Measurements from ENCODE around the gene USP10.
"Not testable (repeated sequence)": the region's sequence is repeated elsewhere in the genome, so short reads cannot be mapped to it uniquely, and the experiment has no call there.

USP10 gene

DNA sequence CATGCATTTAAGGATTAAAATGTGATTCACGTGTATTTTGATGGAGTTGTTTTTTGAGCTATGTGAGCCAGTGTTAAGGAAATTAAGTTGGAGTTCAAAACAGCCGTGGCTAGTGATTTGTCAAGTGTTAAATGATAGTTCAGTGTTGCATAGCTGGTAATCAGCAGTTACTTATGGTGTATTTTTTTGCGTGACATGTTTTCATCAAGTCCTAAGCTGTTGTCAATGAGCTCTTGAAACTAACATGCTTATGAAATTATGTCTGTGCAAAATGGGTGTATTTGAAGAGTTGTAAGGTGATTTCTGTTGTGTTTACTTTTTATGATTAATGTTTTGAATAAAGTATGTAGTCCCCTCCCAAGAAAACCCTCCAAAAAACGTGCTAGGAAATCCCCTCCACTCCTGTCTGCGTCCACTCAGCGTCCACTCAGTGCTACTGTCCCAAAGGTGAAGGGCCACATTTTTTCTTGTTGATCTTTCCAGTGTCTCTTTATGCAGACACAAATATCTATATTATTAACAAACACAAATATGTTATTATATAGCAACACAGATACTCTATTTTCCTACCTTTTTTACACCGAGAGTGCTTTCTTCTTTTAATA, 30.0 kb downstream of the USP10 start:
- no peak for DNase-seq

DNA sequence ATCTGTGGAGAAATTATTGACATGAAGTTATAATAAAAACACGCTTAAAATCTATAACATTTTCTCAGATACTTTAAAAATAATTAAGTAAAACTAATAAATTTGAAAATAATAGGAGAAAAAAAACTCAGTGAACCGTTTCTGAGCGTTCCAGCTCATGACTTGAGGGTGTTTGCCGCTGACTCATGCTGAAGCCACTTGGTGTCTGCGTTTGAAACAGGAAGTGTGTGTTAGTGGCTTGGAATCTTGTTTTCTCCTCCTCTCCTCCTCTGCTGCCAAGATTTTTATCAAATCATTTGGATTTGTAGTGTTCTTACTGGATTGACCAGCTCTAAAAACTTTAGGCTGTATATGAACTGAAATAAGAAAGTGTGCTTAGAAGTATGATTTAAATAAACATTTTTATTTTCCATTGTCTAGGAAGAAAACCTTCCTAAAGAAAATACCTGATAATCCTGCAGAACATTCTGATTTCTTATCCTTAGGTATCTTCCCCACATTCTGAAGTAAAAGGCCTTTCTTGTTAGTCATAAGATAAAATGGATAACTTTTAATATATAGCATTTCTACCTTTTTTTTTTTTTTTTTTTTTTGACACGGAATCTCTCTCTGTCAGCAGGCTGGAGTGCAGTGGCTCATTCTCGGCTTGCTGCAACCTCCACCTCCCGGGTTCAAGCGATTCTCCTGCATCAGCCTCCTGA, 30.8 kb downstream of the USP10 start:
- DNase-seq: peak in 1 of 2 experiments; percentile 17

DNA sequence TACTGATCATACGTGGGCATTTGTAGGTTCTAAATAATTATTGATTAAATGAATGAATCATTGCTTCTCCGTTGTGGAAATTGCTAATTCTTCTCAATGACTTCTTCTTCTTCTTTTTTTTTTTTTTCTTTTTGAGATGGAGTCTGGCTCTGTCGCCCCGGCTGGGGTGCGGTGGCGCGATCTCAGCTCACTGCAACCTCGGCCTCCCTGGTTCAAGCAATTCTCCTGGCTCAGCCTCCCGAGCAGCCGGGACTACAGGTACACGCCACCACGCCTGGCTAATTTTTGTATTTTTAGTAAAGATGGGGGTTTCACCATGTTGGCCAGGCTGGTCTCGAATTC, 32.5 kb downstream of the USP10 start:
- not testable (repeated sequence) for DNase-seq

DNA sequence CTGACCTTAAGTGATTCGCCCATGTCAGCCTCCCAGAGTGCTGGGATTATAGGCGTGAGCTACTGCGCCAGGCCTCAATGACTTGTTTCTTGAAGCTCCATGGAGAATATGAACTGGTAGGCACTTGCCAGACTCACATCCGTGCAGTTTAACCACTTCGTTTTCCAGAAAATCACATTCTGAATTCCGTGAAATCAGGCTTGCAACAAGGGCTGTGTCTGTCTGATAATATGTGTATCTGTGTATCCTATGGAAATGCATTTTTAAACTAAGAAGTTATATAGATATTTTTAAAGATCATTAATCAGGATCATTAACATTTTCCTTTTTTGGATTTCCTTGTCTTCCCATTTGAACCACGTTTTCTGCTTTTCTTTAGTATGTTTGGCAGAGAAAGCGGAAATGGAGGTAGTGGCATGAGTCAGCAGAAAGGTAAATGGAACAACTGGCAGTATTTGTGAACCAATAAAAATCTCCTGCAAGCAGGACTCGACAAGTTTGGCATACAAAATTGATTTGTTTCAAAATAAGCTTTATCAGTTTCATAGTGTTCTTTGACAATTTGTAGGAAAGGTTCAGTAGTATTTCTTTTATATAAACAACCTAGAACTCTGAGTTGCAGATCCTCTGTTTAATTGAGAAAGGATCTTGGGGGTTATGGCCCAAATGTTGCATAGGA, 33.0 kb downstream of the USP10 start:
- no peak for DNase-seq

DNA sequence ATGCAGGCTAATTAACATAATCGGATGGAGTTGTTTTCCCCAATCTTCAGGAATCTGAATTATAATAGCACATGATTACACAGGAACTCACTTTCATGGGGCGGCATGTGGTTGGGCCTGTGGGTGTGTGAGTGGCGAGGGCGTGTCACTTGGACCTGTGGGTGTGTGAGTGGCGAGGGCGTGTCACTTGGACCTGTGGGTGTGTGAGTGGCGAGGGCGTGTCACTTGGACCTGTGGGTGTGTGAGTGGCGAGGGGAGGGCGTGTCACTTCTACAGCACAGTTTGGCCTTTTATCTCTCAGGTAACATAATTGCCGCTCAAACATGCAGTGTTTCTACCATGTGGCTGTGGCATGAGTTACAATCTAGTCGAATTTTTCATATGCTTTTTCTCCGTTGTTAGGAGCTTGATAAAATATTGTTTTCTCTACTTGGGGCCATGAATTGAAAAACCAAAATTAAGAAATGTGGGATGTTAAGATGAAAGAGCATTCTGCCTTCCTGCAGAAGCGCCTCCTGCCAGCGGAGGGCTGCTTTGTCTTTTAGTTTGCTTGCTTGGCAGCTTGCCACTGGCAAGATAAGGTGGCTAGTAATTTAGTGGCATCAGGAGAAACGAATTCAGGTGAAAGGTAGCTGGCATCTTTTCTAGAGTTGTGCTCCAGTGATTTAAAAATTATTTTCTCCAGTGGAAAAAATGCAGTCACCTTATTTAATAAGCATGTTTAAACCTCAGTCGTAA, 36.2 kb downstream of the USP10 start:
- DNase-seq: peak; percentile 59 to 77

DNA sequence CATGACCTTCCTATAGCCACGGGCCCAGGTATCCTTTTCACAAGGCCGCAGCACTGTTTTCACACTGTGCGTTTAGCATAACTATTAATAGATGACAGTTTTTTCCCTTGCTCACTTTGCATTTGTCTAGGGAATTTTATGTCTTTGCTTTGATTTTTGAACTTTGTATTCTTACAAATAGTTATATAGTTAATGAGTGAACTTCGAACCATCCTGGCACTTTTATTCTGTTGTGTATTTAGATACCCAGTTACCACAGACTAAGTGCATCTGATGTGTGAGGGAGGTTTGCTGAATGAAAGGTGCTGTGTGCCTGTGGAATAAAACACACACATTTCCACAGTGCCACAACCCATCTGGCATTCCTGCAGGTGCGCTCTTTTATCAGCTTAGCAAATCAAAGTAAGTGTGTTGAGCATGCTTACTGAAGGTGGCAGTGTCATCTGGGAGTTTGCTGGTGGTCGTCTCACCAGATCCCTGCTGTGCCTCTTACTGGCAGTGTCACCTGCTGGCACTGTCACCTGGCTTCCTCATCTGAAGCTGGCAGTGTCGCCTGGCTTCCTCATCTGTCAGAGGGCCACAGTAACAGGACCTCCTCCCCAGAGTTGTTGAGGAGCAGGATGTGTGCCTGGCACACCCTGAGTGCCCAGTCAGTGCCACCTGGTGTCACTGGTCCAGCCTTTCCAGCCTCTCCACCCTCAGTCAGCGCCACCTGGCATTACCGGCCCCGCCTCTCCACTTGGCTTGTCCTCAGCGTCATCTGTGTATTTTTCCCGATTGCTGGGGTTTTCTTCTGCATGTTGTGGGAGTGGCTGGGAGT, 37.6 kb downstream of the USP10 start:
- DNase-seq: peak; percentile 22 to 84

DNA sequence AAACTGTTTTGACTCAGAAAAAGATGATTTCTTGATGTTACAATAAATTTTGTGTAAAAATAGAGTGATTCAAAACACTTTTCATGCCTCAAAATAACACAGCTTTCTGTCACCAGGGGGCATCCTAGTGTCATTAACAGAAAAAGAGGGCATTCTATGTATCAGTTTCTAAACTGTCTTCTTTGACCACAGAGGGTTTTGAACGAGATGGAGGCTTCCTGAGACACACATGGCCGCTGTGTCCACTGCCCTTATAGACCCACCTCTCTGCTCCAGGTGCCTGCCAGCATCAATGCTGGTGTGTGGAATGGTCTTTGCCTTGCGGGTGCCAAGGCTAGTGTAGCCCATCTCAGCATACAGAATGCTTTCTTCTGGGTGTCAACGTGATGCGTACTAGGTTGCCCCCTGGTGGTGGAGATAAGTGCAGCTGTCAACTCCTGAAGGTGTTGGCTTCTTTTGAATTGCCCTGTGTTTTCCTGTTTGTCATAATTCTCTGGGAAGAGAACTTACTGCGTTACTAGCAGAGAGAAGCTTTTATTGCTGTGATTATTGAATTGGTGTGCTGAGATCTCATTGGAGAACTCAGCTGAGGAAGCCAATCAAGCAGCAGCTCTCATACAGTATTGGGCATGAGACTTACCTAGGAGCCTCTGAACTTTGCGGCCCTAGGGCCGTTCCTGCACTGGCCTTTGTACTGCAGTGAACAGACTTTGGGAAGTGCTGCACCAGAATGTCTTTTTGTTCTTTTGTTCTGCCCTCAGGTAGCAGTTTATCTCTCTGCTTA, 38.6 kb downstream of the USP10 start:
- DNase-seq: peak; percentile 58 to 65

DNA sequence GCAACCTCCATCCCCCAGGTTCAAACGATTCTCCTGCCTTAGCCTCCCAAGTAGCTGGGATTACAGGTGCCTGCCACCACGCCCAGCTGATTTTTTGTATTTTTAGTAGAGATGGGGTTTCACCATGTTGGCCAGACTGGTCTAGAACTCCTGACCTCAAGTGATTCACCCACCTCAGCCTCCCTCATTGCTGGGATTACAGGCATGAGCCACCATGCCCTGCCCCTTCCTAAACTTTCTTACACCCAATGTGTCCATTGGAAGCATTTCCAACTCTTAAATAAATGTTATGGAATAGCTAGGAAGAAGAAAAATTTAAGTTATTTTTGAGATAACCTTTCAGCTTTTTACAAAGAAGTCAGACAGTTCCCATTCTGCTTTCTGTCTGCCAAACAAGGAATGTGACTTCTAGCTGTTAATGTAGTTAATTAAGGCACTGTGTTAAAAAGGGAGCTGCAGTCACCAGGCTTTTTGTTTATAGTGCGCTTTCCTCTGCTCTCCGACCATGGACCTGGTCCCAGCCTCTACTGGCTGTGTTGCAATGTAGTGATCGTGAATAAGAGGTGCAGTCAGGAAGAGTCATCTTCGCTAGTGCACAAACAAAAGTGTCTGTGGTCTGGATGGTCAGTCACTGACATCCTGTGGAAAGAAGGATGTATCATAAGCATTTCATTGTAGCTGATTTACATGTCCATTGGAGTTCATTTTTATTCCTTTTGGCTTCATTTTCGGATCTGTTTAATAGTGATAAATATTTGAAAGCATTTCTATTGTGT, 39.7 kb downstream of the USP10 start:
- no peak for DNase-seq

DNA sequence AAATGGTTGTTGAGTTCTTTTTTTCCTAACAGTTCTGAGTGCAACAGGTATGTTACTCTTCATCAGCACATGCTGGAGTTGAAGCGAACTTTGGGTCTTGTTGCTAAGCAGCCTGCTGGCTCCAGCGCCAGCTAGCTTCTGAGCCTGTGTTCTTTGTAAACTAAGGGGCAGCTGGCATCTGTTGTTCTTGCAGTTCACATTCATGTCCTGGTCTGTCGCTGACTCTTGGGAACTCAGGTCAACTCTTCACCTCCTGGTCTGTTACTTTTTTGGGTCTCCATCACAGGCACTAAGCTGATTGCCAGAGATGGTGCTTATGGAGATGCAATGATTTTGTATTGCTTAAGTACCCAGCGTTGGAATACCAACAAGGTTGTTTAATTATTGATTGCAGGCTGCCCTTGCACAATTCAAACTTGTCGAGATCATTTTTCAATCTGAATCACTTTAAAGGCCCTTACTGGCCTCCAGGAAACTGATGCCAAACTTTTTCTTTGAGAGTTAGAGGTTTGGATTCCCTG, 40.9 kb downstream of the USP10 start:
- peak in 1 of 2 experiments; percentile 4 for DNase-seq

DNA sequence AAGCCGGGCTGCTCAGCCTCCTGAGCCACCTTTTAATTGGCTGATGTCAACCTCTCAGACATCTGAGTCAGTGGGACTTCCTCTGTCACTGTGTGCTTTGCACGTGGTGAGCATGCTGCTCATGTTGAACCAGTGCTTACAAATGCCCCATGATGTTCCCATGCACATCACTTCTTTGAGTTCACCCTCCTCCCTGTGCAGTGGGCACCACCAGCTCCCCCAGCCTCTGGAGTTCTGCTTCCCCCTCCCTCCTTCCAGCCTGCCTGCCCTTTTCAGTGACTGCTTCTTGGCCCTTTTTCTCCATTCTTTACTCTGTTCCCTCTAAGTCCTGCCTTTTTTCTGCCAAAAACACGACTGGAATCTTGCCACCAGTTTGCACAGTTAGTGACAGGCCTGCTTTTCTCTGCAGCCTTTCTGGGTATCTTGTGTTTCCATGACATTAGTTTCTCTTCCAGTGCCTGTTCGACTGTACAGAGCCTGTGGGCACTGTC, 41.6 kb downstream of the USP10 start:
- DNase-seq: no peak

DNA sequence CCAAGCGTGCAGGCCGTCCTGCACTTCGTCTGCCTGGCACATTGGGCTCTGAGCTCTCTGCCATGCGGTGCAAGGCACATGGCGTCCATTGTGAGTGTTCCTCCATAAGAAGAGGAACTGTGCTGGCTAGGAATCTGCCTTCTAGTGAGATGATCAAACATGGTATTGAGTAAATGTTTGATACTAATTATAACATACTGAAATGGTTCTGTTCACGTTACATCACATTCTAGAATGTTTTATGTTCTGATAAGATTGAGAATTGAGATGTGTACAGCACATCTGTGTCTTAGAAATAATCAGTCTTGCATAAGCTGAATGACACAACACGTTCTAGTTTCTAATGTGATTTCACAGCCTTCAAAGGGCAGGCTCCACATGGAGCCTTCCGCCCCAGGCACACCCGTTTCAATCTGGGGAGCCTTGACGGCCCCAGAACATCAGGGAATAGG, 42.9 kb downstream of the USP10 start:
- DNase-seq: no peak

DNA sequence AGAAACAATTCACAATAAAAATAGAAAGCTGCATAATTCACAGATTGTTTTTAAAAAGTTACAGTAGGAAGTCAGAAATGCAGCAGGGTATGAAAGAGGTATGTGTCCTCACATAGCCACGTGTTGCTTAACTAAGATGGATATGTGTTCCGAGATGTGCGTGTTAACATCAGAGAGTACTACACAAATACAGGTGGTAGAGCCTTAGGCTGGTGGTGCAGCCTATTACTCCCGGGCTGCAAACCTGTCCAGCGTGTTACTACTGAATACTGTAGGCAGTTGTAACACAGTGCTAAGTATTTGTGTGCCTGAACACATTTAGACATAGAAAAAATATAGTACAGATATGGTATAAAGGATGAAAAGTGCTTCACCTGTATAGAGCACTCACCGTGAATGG, 46.4 kb downstream of the USP10 start:
- DNase-seq: no peak

DNA sequence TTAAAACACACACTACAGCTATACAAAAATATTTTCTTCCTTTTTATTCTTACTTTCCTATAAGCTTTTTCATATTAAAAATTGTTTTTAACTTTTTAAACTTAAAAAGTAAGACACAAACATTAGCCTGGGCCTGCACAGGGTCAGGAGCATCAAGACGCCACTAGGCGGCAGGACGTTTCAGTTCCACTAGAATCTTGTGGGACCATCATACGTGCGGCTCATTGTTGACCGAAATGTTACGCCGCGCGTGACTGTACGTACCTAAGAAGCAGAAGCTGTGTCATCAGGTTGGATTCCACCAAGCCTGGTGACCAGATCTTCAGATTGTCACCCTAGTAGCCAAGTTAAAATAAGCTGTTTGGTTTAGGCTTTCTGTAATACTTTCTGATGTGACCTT, 47.1 kb downstream of the USP10 start:
- DNase-seq: no peak

DNA sequence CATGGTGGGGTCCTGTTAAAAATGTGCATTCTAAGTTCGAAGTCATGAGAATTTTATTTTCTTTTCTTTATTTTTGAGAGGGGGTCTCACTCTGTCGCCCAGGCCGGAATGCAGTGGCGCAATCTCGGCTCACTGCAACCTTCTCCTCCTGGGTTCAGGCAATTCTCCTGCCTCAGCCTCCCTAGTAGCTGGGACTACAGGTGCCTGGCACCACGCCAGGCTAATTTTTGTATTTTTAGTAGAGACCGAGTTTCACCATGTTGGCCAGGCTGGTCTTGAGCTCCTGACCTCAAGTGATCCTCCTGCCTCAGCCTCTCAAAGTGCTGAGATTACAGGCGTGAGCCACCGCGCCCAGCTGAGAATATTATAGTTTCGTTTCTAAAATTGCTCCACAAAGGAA, 48.4 kb downstream of the USP10 start:
- not testable (repeated sequence) for DNase-seq

DNA sequence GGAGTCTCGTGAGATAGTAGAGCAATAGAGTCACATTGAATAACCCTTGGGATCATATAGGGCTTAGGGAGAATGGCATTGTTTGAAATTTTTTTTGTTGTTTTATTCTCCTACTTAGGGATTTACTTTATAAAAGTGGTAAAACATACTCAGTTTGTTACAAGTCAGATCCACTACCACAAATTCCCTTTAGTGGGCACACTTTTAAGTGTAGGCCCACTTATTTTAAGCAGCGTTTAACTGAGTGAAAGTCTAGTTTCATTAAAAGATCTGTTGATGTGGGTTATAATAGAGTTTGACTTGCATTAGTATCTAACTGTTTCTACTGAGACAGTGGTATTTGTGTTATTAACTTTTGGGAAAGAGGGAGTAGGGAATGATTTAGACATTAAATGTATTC, 49.3 kb downstream of the USP10 start:
- no peak for DNase-seq

DNA sequence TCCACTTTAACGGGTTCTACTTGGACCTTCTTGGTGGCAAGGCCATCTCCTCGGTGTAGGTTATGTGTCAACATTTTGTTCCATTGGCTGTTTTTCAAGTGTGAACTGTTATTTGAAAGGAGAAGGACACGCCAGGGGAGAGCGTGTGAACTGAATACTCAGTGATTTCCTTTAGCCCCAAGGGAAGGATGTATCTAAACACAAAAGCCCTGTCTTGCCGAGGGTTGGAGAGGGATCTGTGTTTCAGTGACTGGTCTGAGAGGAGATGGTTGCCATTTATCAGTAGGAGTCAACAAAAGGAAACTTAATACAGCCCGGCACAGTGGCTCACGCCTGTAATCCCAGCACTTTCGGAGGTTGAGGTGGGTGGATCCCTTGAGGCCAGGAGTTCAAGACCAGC, 50.0 kb downstream of the USP10 start:
- DNase-seq: no peak

DNA sequence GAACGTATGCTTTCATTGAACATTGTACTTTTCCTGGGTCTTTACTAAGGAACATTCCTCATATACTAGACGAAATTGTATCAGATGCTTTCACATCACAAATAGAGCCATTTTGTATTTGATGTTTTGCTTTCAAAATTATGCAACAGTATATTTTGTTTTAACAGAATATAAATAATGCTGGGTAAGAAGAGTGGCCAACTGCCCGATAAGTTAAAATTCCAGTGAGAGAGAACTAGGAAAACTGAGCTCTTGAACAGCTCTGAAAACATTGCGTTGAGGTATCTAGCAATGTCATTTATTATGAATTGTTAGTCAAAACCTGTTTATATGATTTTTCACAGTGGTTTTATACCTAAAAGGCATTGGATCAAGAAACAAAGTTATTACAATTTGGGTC, 50.8 kb downstream of the USP10 start:
- DNase-seq: no peak

DNA sequence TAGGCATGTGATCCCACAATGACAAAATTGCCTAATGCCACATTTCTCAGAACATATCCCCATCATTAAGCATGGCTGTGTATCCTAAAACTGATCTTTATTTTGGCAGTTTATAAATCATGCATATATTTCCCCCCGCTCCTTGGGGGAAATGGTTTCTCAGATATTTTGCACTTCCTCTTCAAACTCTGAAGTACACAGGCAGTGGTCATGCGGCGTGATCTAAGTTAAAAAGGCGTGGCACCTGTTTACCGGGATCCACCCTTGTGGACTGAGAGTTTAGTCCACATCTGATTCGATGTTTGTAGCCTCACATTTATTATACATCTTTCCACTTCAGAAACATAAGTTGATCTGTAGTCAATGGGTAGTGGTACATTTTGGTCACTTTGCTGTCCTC, 51.4 kb downstream of the USP10 start:
- DNase-seq: no peak

DNA sequence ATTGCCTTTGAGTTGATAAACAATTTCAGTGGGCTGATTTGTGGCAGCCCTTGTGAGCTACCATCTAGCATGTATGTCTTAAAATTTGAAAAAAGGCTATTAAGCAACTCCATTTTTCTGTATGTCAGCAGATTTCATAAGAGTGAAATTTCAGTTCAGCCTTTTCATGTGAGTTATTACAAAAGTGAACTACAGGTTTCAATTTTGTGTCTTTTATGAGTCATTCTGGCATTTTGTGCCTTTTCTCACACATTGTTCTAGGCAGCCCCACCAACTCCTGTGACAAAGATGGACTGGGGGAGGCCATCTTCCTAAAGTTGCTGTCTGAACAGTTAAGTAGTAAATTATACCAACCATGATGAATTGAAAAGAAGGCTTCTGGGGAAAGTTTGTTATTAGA, 52.1 kb downstream of the USP10 start:
- no peak for DNase-seq

DNA sequence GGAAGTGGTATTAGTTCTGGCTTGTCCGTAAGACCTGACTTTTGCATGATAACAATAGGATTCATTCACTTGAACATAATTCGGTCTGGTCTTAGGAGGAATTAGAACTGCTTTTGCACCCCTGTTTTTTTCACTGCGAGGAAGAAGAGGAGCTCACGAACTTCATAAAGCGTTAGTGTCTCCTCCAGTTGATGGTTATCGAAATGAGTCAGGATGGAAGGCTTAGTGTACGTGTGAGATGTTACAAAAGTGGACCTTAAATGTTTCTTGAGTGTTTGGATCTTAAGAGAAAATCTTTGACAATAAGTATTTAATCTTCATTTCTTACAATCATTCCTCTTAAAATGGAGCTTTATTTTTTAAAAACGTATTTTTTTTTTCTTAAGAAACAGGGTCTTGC, 52.8 kb downstream of the USP10 start:
- no peak for DNase-seq
